GM12878 (cell line): ENCODE measurements around the gene SDS.

Source experiments
- BRCA1 ChIP-seq: IDR thresholded peaks from 2 replicates; pipeline ENCODE4 v1.6.1; 2011; ENCODE audit warnings: low read depth, low read length, improper control_type of control experiment
- POLR2AphosphoS5 ChIP-seq: IDR thresholded peaks from 2 replicates; pipeline ENCODE4 v1.6.1; 2011; ENCODE audit warnings: mild to moderate bottlenecking, low read length, inconsistent platforms
- RCOR1 ChIP-seq: conservative IDR thresholded peaks from 2 replicates; pipeline ENCODE4 v1.6.1; 2012; ENCODE audit warnings: low read depth, low read length, improper control_type of control experiment
- SMAD5 ChIP-seq: IDR thresholded peaks from 2 replicates; pipeline ENCODE4 v1.6.1; 2016; ENCODE audit warnings: antibody characterized with exemption, low read depth
- TF ChIP-seq, protein P1 (sequence below), 3 experiments: IDR thresholded peaks in 2 of 3; conservative IDR thresholded peaks in 1 of 3; 2 replicates each; pipeline ENCODE4 v1.5.1; 2011; ENCODE audit warnings: low read depth in 3 of 3, low read length in 3 of 3, mild to moderate bottlenecking in 3 of 3, control low read depth in 2 of 3, moderate library complexity in 2 of 3, inconsistent platforms in 1 of 3, mixed read lengths in 1 of 3; ENCODE audit not compliant: control insufficient read depth in 2 of 3, insufficient read depth in 1 of 3; ENCODE audit errors: extremely low read depth in 1 of 3

DNA sequence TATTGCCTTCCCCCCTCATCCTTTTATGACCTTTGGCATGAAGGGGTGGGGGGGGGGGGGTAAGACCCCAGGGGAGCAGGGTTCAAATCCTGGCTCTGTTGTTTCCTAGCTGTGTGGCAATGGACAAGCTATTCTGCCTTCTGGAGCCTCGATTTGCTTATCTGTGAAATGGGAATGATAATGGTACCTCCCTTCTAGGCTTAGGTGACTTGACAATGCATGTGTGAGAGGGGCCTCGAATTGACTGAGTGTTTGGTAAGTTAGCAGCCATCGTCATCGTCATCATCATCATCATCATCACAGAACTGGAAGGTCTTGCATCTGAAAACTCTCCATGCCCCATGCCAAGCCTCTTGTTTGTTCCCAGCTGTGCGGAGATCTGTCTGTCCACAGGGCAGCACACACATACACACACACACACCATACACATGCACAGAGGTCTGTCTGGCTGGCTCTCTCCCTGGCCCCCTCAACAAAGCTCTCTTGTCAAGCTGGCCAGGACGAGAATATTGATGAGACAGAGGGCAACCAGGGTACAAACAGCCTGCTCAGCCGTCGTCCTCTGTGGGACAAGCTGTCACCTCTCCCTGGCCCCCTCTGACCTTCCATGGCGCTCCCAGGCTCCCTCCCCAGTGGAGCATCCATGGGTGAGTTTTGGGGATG, 5.9 kb upstream of the SDS start:
- TF ChIP-seq RCOR1 = no peak
- no peak for TF ChIP-seq POLR2AphosphoS5
- TF ChIP-seq, protein P1, sequence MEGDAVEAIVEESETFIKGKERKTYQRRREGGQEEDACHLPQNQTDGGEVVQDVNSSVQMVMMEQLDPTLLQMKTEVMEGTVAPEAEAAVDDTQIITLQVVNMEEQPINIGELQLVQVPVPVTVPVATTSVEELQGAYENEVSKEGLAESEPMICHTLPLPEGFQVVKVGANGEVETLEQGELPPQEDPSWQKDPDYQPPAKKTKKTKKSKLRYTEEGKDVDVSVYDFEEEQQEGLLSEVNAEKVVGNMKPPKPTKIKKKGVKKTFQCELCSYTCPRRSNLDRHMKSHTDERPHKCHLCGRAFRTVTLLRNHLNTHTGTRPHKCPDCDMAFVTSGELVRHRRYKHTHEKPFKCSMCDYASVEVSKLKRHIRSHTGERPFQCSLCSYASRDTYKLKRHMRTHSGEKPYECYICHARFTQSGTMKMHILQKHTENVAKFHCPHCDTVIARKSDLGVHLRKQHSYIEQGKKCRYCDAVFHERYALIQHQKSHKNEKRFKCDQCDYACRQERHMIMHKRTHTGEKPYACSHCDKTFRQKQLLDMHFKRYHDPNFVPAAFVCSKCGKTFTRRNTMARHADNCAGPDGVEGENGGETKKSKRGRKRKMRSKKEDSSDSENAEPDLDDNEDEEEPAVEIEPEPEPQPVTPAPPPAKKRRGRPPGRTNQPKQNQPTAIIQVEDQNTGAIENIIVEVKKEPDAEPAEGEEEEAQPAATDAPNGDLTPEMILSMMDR (IDR thresholded peaks at IDR 0.05 in 2 of 3, conservative IDR thresholded peaks at IDR 0.05 in 1 of 3; ENCODE audit: control insufficient read depth in 2 of 3, extremely low read depth in 1 of 3, insufficient read depth in 1 of 3, low read depth in 3 of 3, low read length in 3 of 3) = no peak
- no peak for TF ChIP-seq BRCA1
- no peak for TF ChIP-seq SMAD5
